GM12874 (cell line): ENCODE results near the gene HOXB4.

Experiments used
- TF ChIP-seq, protein P1 (sequence below): IDR thresholded peaks from 2 replicates; pipeline ENCODE4 v1.5.1; 2011; ENCODE audit warnings: low read depth, mild to moderate bottlenecking, control low read depth, low read length, moderate library complexity; ENCODE audit not compliant: insufficient read depth

Gene HOXB4

GRCh38 chr17:48606892-48607614 is 28.9 kb upstream of the HOXB4 start:
- TF ChIP-seq, protein P1, sequence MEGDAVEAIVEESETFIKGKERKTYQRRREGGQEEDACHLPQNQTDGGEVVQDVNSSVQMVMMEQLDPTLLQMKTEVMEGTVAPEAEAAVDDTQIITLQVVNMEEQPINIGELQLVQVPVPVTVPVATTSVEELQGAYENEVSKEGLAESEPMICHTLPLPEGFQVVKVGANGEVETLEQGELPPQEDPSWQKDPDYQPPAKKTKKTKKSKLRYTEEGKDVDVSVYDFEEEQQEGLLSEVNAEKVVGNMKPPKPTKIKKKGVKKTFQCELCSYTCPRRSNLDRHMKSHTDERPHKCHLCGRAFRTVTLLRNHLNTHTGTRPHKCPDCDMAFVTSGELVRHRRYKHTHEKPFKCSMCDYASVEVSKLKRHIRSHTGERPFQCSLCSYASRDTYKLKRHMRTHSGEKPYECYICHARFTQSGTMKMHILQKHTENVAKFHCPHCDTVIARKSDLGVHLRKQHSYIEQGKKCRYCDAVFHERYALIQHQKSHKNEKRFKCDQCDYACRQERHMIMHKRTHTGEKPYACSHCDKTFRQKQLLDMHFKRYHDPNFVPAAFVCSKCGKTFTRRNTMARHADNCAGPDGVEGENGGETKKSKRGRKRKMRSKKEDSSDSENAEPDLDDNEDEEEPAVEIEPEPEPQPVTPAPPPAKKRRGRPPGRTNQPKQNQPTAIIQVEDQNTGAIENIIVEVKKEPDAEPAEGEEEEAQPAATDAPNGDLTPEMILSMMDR, result no peak

DNA sequence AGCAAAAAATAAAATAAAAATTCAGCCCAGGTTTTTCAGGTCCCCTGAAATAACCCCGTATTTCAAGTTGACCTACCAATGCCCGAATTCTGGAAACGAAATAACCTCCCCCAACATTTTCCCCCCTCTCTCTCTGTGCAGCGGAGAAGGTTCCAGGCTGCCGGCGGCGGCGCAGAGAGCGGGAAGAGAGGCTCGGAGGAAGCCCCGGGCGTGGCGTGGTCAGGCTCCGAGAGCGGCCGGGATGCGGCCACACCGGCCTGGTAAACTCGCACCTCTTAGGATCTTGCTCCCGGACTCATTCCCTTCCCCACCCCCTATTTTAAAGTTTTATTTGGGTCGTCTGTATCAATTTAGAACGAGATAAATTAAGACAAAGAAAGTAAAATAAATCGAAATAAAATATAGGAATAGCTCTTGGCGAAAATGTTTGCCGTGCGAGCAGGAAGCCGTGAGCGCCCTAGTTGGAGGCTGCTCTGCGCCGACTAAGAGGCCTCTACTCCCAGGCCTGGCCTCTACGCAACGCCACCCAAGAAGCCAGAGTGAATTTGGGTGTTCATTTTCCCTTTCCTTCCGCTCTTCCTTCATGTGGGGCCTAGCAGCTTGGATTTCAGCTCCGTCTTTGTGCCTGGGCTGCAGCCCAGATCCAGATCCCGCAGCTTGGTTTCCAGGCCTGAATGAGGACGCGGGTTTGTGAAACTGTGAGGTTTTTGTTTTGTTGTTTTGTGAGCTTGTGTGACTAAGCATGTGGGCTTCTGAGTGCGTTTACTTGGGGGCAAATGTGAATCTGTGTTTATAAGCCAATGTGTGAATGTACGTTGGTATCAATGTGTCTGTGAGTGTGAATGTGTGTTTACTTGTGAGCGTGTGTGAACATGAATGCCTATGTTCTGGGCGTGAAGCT is 28.1 kb upstream of the HOXB4 start:
- TF ChIP-seq, protein P1, result no peak

DNA sequence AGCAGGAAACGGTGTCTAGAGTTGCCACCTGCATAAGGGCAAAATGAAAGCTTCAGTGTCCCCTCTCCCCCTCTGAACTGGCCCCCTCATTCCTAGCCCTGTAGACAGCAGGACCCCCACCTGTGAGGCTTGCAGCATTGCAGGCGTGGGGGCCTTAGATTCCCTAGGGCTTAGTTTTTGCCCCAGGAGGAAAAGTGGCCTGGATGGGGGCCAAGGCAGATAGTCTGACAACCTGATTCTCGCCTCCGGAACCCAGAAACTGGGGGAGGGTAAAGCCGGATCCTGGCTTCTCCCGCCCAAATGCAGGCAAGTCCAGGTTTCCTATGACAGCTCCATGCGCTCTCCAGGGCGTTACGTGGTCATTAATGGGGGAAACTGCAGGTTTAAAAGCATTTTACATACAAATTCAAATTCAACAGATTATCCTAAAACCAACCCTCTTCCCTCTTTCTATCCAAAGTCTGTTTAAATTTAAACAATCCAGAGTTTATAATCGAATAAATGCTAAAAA is 27.3 kb upstream of the HOXB4 start:
- TF ChIP-seq, protein P1, result no peak

- TF ChIP-seq, protein P1, result no peak
These were observed 26.7 kb upstream of the HOXB4 start, which contains the start of gene HOXB6 for GRCh38 chr17:48604770-48605329. TSS of gene HOXB6 (minus strand) at chr17:48604986. CDS start at chr17:48598150, 6,836 bp downstream.

DNA sequence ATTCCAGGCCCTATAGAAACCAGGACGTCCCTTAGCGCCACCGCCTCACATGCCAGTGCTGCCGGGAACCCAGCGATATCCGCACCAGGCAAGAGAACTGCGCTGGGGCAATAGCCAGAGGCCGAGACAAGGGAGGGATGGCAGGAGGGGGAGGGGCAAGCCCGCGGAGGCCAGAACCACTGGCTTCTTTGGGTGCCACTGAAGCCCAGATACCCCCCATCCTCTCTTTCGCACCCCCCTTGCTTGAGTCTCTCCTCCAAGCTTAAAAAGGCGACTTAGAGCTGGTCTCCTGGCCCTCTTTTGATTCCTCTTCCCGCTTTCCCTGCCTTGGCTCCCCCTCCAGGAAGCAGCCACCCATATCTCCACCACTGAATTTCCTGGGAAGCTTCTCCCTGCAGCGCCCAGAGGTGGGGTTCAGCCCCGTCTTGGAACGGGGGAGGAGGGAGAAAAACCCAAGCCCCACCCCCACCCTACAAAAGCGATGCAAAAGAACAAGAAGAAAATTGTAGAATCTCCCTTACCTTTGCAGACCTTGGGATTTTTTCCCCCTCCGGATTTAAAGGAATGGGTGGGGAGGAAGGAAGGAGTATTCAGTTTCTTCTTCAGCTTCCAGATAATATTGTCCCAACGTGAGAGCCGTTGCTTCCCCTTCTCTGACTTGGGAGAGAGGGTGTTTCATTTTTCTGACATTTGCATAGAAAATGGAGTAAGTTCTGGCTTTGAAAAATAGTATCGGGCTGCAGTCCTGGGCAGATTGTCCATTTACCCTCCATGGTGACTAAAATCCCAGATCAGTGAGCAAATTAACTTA is 26.0 kb upstream of the HOXB4 start:
- TF ChIP-seq, protein P1, result no peak

- TF ChIP-seq, protein P1, result no peak
These were observed 23.6 kb upstream of the HOXB4 start for GRCh38 chr17:48601539-48602425.
